Panc1 (cell line): ENCODE data around the gene HACD1.
A peak's percentile ranks its signal among the peaks of the same experiment; 100 is the strongest.

Experiments
- POLR2AphosphoS5 ChIP-seq: IDR thresholded peaks from 2 replicates; pipeline ENCODE4 v1.6.1; 2012; ENCODE audit warnings: mild to moderate bottlenecking, low read depth, low read length, moderate library complexity
- REST ChIP-seq, 2 experiments: IDR thresholded peaks; 2 replicates each; pipeline ENCODE4 v1.6.1; 2011 to 2012; ENCODE audit warnings: low read depth in 2 of 2, control low read depth in 1 of 2, low read length in 1 of 2, mild to moderate bottlenecking in 1 of 2, moderate library complexity in 1 of 2; ENCODE audit not compliant: insufficient read depth in 1 of 2
- SIN3A ChIP-seq: IDR thresholded peaks from 2 replicates; pipeline ENCODE4 v1.6.1; 2012; ENCODE audit warnings: low read depth, mild to moderate bottlenecking, low read length, moderate library complexity, borderline replicate concordance; ENCODE audit not compliant: insufficient read depth
- TCF7L2 ChIP-seq: IDR thresholded peaks from 2 replicates; pipeline ENCODE4 v1.6.1; 2011; ENCODE audit warnings: mild to moderate bottlenecking, low read depth, low read length, inconsistent platforms
- TF ChIP-seq, protein P1 (sequence below): fragments of 450-650 bp; IDR thresholded peaks from 2 replicates; pipeline ENCODE4 v1.5.1; 2017; ENCODE audit warnings: mild to moderate bottlenecking

GRCh38 chr10:17599089-17599488 lies 18.1 kb downstream of the HACD1 start:
- TF ChIP-seq, protein P1, sequence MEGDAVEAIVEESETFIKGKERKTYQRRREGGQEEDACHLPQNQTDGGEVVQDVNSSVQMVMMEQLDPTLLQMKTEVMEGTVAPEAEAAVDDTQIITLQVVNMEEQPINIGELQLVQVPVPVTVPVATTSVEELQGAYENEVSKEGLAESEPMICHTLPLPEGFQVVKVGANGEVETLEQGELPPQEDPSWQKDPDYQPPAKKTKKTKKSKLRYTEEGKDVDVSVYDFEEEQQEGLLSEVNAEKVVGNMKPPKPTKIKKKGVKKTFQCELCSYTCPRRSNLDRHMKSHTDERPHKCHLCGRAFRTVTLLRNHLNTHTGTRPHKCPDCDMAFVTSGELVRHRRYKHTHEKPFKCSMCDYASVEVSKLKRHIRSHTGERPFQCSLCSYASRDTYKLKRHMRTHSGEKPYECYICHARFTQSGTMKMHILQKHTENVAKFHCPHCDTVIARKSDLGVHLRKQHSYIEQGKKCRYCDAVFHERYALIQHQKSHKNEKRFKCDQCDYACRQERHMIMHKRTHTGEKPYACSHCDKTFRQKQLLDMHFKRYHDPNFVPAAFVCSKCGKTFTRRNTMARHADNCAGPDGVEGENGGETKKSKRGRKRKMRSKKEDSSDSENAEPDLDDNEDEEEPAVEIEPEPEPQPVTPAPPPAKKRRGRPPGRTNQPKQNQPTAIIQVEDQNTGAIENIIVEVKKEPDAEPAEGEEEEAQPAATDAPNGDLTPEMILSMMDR, result peak; percentile 53
- TF ChIP-seq POLR2AphosphoS5 (no peak), REST (IDR thresholded peaks at IDR 0.05; ENCODE audit: insufficient read depth in 1 of 2, low read depth in 2 of 2, low read length in 1 of 2) (no peak), SIN3A (no peak), TCF7L2 (no peak)
